Measurements from ENCODE around the gene CSMD2.

CSMD2 gene

GRCh38 chr1:33736496-33736895, 428.5 kb downstream of the CSMD2 start:
- Histone ChIP-seq H4K20me1 (ENCODE audit: insufficient read depth, low read length) (no peaks in the 10 kb centered on the region), H2AFZ (ENCODE audit: low read depth, low read length) (no peak overlapping the region), H3K4me1 (ENCODE audit: insufficient read depth, low read length) (no peaks in the 10 kb centered on the region), H3K79me2 (ENCODE audit: insufficient read depth, low read length) (no peaks in the 10 kb centered on the region), H3K9ac (ENCODE audit: low read depth, low read length) (no peak overlapping the region), H3K27ac (ENCODE audit: low read length) (no peak overlapping the region), H3K27me3 (ENCODE audit: insufficient read depth, low read length, poor library complexity) (peaks cover 10% of the 10 kb centered on the region), H3K36me3 (ENCODE audit: insufficient read depth, low read length) (no peaks in the 10 kb centered on the region), H3K4me2 (ENCODE audit: insufficient read depth, low read length) (no peak overlapping the region), H3K4me3 (ENCODE audit: low read depth in 1 of 2, low read length in 2 of 2) (no peak overlapping the region), H3K9me3 (ENCODE audit: insufficient read depth, low read length, severe bottlenecking) (no peaks in the 10 kb centered on the region)
- no peak for TF ChIP-seq EZH2 (IDR thresholded peaks at IDR 0.05; ENCODE audit: borderline replicate concordance, low read depth, low read length, severe bottlenecking)
- no peak for ATAC-seq (ENCODE audit: insufficient read depth, low read depth)
- DNase-seq = no peak

- no peaks in the 10 kb centered on the region for H3K79me2 ChIP-seq (ENCODE audit: insufficient read depth, low read length)
- H3K4me2 ChIP-seq (ENCODE audit: insufficient read depth, low read length) = no peak overlapping the region
- TF ChIP-seq CTCF (IDR thresholded peaks at IDR 0.05; ENCODE audit: borderline replicate concordance, extremely low read depth, low read length, poor library complexity, severe bottlenecking) (no peak), EZH2 (IDR thresholded peaks at IDR 0.05; ENCODE audit: borderline replicate concordance, low read depth, low read length, severe bottlenecking) (no peak)
- DNase-seq = no peak
- H3K9me3 ChIP-seq (ENCODE audit: insufficient read depth, low read length, severe bottlenecking) = no peaks in the 10 kb centered on the region
- H3K4me3 ChIP-seq (ENCODE audit: low read depth in 1 of 2, low read length in 2 of 2) = no peak overlapping the region
- H3K27me3 ChIP-seq (ENCODE audit: insufficient read depth, low read length, poor library complexity) = peaks cover 10% of the 10 kb centered on the region
- no peaks in the 10 kb centered on the region for H3K4me1 ChIP-seq (ENCODE audit: insufficient read depth, low read length)
- H3K36me3 ChIP-seq (ENCODE audit: insufficient read depth, low read length) = no peaks in the 10 kb centered on the region
- no peak overlapping the region for H3K27ac ChIP-seq (ENCODE audit: low read length)
- ATAC-seq (ENCODE audit: insufficient read depth, low read depth) = no peak
- H3K9ac ChIP-seq (ENCODE audit: low read depth, low read length) = no peak overlapping the region
- H4K20me1 ChIP-seq (ENCODE audit: insufficient read depth, low read length) = no peaks in the 10 kb centered on the region
- H2AFZ ChIP-seq (ENCODE audit: low read depth, low read length) = no peak overlapping the region
Measured at GRCh38 chr1:33735624-33736023, 429.4 kb downstream of the CSMD2 start.

- ATAC-seq (ENCODE audit: insufficient read depth, low read depth) = no peak
- Histone ChIP-seq H3K4me3 (ENCODE audit: low read depth in 1 of 2, low read length in 2 of 2) (no peak overlapping the region), H3K4me1 (ENCODE audit: insufficient read depth, low read length) (no peaks in the 10 kb centered on the region), H3K4me2 (ENCODE audit: insufficient read depth, low read length) (no peak overlapping the region), H4K20me1 (ENCODE audit: insufficient read depth, low read length) (no peaks in the 10 kb centered on the region), H3K27ac (ENCODE audit: low read length) (no peak overlapping the region), H3K27me3 (ENCODE audit: insufficient read depth, low read length, poor library complexity) (no peaks in the 10 kb centered on the region), H3K9me3 (ENCODE audit: insufficient read depth, low read length, severe bottlenecking) (no peaks in the 10 kb centered on the region), H3K79me2 (ENCODE audit: insufficient read depth, low read length) (no peaks in the 10 kb centered on the region), H3K36me3 (ENCODE audit: insufficient read depth, low read length) (no peaks in the 10 kb centered on the region), H3K9ac (ENCODE audit: low read depth, low read length) (no peak overlapping the region), H2AFZ (ENCODE audit: low read depth, low read length) (no peak overlapping the region)
- TF ChIP-seq CTCF (IDR thresholded peaks at IDR 0.05; ENCODE audit: borderline replicate concordance, extremely low read depth, low read length, poor library complexity, severe bottlenecking) (no peak), EZH2 (IDR thresholded peaks at IDR 0.05; ENCODE audit: borderline replicate concordance, low read depth, low read length, severe bottlenecking) (no peak)
- no peak for DNase-seq
Measured at GRCh38 chr1:33727310-33727709, 437.7 kb downstream of the CSMD2 start.

- no peak overlapping the region for H2AFZ ChIP-seq (ENCODE audit: low read depth, low read length)
- ATAC-seq (ENCODE audit: insufficient read depth, low read depth) (no peak), DNase-seq (no peak)
- H3K79me2 ChIP-seq (ENCODE audit: insufficient read depth, low read length) = no peaks in the 10 kb centered on the region
- TF ChIP-seq CTCF (IDR thresholded peaks at IDR 0.05; ENCODE audit: borderline replicate concordance, extremely low read depth, low read length, poor library complexity, severe bottlenecking) (no peak), EZH2 (IDR thresholded peaks at IDR 0.05; ENCODE audit: borderline replicate concordance, low read depth, low read length, severe bottlenecking) (no peak)
- H3K4me2 ChIP-seq (ENCODE audit: insufficient read depth, low read length) = no peak overlapping the region
- no peaks in the 10 kb centered on the region for H3K27me3 ChIP-seq (ENCODE audit: insufficient read depth, low read length, poor library complexity)
- no peaks in the 10 kb centered on the region for H3K36me3 ChIP-seq (ENCODE audit: insufficient read depth, low read length)
- H3K9me3 ChIP-seq (ENCODE audit: insufficient read depth, low read length, severe bottlenecking) = no peaks in the 10 kb centered on the region
- no peaks in the 10 kb centered on the region for H4K20me1 ChIP-seq (ENCODE audit: insufficient read depth, low read length)
- H3K4me3 ChIP-seq (ENCODE audit: low read depth in 1 of 2, low read length in 2 of 2) = no peak overlapping the region
- H3K4me1 ChIP-seq (ENCODE audit: insufficient read depth, low read length) = no peaks in the 10 kb centered on the region
- no peak overlapping the region for H3K9ac ChIP-seq (ENCODE audit: low read depth, low read length)
- H3K27ac ChIP-seq (ENCODE audit: low read length) = no peak overlapping the region
Measured at GRCh38 chr1:33726274-33726804, 438.7 kb downstream of the CSMD2 start.
